ENCODE data around the gene CHCHD10.

Gene CHCHD10

DNA sequence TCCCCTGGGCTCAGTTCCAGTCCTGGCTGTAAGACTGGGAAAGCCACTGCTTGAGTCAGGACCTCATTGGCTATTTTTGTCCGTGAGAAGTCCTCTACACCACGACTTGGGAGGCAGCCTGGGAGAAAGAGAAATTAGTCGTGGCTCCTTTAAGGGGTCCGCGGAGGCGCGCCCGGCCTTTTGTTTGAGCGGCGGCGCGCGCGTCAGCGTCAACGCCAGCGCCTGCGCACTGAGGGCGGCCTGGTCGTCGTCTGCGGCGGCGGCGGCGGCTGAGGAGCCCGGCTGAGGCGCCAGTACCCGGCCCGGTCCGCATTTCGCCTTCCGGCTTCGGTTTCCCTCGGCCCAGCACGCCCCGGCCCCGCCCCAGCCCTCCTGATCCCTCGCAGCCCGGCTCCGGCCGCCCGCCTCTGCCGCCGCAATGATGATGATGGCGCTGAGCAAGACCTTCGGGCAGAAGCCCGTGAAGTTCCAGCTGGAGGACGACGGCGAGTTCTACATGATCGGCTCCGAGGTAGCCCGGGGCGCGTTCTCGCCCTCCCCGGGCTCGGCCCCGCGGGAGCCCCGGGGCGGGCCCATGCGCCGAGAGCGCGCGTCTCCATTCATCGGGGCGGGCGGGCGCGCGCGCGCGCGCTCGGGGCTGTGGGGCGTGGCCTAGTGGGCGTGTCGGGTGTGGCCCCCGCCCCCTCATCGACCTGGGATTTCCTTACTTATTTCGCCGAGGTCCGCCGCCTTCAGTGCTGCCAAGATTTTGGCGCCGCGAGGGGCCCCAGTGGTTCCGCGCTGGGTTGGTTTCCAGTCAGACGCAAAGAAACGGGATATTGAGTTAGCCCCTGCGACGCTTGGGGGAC is 19.2 kb upstream of the CHCHD10 start, which contains the start of gene SMARCB1:
TSS of gene SMARCB1 (plus strand) at position 215 of the 848 bp plus-strand sequence. CDS start at position 419, 204 bp downstream.
- DNase-seq, result peak; percentile 87

DNA sequence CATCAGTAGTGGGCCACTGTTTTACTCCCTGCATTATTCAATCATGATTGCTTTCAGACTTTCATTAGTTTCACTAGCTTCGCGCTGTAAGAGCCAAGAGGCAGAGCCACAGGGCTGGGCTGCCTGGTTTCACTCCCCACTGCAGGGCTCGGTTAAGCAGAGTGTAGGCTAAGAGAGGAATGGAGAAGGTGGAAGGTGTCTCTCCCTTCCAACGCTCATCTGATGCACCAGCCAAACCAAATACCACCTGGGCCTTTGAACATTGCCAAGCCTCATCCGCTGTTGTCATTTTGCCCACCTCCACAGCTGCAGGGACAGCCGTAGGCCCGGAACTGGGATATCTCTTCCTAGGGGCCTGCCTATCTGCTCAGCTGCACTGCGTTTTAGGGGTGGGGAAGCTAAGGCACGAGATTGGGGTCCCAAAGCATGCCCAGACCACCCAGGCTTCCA is 18.5 kb upstream of the CHCHD10 start:
- no peak for DNase-seq

DNA sequence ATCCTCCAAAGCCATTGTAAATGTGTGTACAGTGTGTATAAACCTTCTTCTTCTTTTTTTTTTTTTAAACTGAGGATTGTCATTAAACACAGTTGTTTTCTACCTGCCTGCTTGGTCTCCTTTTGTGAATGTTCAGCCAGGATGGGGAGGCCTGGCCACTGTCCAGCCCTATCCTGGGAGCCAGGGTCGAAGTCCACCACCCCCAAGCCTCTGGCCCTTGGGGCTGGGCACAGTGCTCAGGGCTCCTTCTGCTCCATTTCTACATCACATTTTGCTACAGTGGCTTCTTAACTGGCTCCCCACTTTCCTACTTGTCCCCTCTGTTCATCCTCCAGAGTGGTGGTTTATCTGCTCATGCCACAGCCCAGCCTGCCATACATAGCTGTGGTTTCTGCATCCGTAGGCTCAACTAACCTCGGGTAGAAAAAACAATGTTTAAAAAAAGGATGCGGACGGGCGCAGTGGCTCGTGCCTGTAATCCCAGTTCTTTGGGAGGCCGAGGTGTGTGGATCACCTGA is 16.5 kb upstream of the CHCHD10 start:
- no peak for DNase-seq

DNA sequence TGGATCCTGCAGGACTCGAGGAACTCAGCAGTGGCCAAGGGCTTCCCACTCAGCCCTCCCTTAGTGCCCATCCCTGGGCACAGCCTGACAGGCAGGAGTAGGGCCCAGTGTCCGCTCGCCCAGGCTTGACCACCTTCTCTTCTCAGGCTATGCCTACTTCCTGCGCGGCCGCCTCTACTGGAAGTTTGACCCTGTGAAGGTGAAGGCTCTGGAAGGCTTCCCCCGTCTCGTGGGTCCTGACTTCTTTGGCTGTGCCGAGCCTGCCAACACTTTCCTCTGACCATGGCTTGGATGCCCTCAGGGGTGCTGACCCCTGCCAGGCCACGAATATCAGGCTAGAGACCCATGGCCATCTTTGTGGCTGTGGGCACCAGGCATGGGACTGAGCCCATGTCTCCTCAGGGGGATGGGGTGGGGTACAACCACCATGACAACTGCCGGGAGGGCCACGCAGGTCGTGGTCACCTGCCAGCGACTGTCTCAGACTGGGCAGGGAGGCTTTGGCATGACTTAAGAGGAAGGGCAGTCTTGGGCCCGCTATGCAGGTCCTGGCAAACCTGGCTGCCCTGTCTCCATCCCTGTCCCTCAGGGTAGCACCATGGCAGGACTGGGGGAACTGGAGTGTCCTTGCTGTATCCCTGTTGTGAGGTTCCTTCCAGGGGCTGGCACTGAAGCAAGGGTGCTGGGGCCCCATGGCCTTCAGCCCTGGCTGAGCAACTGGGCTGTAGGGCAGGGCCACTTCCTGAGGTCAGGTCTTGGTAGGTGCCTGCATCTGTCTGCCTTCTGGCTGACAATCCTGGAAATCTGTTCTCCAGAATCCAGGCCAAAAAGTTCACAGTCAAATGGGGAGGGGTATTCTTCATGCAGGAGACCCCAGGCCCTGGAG is 15.7 kb upstream of the CHCHD10 start:
- no peak for DNase-seq

DNA sequence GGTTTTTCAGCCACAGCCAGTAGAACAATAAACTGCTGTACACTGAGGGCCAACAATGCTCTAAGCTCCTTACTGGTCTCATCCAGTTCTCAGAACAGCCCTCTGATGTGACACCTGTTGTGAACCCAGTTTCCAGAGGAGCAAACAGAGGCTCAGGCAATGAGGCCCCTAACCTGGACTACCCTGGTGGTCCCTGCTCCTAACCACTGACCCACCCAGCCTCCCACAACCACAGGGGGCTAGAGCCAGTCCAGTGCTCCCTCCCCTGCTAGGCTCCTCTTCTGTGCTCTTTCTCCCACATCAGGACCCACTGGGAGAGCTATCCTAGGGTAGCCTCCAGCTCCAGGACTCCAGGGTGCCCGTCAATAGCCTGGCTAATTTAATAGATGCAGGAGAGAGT is 14.9 kb upstream of the CHCHD10 start:
- DNase-seq, result no peak

DNA sequence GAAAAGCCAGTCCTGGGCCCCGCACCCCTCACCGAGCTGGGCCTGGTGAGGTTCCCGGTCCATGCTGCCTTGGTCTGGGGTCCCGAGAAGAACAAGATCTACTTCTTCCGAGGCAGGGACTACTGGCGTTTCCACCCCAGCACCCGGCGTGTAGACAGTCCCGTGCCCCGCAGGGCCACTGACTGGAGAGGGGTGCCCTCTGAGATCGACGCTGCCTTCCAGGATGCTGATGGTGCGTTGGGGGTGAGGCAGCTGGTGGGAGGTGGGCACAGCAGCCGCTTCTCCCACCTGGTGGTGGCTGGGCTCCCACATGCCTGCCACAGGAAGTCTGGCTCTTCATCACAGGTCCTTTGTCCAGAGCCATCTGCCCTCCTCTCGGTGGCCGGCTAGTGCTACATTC is 14.5 kb upstream of the CHCHD10 start:
- no peak for DNase-seq

DNA sequence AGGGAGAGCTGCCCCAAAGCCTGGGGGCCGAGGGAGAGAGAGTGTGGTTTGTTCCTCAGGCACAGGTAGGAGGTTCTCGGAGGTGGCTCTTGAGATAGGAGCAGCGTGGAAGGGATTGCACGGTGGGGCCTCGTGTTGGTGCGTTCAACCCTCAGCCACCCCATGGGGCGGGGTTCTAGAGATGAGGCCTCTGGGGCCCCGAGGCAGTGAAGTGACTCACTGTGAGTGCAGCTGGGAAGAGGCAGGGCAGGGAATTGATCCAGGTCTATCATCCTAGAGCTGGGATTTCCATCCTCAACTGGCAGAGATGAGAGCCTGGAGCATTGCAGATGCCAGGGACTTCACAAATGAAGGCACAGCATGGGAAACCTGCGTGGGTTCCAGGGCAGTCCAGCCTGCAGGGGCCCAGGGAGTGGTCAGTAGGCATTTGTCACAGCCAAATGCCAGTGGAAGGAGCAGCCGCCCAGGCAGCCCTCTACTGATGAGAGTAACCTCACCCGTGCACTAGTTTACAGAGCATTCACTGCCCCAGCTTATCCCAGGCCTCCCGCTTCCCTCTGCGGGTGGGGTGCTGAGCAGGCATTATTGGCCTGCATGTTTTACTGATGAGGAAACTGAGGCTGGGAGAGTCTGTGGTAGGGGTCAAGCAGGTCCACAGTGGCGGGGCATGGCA is 13.9 kb upstream of the CHCHD10 start:
- no peak for DNase-seq

DNA sequence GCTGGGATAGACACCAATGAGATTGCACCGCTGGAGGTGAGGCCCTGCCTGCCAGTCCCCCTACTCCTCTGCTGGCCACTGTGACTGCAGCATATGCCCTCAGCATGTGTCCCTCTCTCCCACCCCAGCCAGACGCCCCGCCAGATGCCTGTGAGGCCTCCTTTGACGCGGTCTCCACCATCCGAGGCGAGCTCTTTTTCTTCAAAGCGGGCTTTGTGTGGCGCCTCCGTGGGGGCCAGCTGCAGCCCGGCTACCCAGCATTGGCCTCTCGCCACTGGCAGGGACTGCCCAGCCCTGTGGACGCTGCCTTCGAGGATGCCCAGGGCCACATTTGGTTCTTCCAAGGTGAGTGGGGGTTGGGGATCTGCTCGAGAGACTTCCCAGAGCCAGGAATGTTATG is 13.3 kb upstream of the CHCHD10 start:
- no peak for DNase-seq

DNA sequence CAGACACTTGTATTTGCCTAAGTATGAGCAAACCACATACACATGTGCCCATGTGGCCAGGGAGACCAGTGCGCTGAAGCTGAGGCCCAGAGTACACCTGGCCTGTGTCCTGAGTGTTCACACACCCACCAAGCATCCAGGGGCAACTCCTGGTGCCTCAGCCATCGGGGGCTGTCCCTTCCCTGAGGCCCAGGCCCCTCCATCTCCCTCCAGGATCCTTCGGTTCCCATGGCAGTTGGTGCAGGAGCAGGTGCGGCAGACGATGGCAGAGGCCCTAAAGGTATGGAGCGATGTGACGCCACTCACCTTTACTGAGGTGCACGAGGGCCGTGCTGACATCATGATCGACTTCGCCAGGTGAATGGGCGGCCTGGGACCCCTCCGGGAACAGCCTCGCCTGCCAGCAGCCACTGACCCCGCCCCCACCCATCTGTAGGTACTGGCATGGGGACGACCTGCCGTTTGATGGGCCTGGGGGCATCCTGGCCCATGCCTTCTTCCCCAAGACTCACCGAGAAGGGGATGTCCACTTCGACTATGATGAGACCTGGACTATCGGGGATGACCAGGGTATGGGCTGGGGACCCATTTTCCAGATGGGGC is 12.5 kb upstream of the CHCHD10 start:
- no peak for DNase-seq

DNA sequence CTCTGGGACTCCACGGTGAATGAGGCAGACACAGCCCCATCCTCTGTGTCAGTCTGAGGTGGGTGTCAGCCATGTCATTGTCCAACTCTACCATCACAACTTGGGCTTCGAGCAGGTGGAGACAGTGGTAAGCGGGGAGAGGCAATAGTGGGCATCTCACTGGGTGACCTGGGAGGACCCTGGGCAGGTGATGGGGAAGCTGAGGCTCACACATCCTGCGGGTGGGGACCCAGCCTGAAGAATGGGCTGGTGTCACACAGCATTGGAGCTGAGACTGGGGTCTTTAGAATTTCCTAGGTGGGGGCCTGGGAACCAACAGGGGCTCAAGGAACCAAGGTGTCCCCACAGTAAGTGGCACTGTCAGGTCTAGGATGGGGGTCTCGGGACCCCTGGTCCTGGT is 12.0 kb upstream of the CHCHD10 start:
- DNase-seq, result no peak

DNA sequence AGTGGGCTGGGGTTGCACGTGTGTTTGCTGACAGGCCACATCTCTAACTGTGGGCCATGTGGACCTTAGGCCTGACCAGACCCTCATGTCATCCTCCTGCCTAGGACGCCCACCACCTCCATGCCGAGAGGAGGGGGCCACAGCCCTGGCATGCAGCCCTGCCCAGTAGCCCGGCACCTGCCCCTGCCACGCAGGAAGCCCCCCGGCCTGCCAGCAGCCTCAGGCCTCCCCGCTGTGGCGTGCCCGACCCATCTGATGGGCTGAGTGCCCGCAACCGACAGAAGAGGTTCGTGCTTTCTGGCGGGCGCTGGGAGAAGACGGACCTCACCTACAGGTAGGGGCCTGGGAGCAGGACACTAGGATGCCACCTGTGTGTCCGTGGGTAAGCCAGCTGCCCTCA is 11.3 kb upstream of the CHCHD10 start:
- no peak for DNase-seq

DNA sequence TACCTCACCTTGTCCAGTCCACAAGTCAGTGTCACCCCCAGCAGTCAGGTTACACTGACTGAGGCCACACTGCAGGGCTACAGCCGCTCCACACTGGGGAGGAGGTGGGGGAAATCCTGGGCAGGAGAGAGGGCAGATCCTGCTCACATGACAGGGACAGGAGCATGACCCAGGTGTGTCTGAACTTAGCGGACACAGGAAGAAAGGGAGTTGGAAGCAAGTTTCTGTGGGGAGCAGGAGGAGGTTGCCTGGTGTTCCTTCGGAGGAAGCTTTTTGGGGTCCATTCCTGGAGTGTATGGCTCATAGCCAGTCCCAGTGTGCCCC is 10.8 kb upstream of the CHCHD10 start:
- DNase-seq, result no peak

DNA sequence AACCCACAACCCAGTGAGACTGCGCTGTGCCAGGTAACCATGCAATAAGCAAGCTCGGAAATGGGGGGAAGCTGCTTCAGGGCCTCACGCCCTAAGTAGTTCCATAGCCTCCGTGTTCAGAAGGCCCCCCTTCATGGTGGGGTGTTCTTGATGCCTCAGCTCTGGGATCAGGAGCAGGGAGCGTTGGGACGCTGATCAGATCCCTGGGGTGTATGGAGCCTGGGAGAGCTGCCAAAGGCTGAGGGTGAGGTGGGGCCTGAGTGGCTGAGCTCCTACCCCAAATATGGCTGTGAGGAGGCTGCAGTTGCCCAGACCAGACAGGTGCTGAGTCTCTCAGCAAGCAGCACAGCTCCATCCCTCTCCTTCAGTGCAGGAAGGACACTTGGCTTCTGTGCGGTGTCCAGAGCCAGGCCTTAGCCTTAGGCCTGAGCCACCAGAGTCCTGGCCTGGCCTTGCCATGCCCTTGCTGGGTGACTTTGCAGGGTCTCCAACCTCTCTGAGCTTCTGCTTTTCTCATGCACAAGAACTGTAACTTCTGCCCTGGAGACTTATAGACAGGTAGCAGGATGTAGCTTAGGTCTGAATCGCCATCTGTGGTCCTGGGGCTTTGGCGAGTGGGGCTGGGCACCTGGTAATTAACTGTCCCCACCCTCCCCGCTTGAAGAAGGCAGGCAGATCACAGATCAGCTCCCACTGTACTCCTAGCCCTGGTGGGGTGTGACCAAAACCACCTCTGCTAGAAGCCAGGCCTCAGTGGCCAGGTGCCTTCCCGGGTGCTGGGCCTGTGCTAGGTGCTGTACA is 10.2 kb upstream of the CHCHD10 start:
- no peak for DNase-seq

DNA sequence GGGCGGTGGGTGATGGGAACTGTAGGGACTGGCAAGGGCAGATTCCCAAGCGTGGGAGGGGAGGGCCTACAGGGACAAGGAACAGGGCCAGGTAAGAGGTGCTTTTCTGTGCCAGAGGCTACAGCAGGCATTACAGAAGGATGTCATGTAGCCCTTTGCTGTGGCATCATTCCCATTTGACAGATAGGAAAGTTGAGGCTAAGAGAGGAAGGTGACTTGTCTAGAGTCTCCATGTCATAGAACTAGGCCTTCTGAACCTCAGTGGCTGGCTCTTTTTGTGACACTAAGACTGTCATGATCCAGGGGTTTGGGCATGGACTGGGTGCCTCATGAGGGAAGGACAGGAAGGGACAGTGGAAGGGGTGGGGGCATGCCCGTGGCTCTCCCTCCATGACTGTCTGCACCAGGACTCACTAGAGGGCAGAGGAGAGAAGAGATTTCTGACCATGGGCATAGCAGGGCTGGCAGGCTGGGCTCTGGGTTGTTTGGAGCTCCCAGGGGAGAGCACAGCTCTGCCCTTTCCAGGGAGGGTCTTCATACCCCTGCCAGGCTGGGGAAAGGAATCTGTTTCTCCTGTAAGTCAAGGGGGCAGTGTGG is 8.1 kb upstream of the CHCHD10 start:
- no peak for DNase-seq

DNA sequence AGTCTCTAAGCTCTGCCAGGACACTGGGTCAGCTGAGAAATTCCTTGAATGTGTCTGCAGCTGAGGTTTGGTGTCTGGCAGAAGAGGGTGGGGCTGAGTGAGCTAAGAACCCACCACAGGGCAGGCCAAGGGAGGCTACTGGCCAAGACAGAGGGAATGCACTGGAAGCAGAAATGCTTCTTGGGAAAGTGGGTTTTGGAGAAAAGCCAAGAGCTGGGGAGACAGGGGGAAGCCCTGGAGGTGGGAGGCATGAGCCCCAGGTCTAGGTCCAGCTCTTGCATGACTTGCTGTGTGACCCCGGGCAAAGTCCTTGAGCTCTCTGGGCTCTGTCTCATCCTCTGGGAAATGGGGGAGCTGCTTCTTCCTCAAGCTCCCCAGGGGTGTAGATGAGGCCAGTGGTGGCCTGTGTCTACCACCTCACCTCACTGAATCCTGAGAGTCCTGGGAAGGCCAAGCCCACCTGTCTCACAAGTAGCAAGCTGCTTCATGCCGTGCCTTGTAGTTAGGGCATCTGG is 7.2 kb upstream of the CHCHD10 start:
- DNase-seq, result no peak

DNA sequence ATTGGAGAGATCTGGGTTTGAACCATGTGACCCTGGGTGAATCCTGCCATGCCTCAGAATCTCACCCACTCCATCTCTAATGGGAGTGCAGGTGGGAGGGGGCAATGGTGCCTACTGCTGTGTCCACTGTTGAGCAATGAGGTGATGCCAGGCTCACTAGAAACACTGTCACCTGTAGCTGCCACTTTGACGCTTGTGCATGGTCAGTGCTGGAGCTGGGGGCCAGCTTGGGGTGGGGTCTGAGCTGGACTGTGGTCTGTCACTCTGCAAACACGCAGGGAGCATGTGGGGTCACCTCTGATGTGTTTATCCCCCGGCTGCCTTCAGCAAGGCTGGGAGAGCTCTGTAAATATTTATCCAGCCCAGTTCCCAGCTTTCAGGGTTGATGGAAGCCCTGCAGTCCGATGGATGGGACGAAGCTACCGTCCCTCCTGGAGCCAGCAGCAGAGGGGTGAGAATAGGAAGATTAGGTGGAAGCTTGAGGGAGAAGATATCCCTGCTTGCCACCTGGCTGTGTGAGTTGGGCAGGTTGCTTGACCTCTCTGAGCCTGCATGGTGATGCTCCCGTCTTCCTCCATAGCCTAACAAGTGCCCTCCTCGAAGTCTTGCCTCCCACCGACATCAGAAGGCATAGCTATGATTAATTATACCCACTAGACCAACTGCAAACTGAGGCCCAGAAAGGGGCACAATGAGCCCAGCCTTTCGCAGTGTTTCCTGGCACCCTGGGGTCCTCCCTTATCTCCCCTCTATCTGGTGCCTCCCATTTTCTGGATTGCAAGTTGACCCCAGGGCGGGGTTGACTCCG is 6.5 kb upstream of the CHCHD10 start:
- DNase-seq, result no peak

DNA sequence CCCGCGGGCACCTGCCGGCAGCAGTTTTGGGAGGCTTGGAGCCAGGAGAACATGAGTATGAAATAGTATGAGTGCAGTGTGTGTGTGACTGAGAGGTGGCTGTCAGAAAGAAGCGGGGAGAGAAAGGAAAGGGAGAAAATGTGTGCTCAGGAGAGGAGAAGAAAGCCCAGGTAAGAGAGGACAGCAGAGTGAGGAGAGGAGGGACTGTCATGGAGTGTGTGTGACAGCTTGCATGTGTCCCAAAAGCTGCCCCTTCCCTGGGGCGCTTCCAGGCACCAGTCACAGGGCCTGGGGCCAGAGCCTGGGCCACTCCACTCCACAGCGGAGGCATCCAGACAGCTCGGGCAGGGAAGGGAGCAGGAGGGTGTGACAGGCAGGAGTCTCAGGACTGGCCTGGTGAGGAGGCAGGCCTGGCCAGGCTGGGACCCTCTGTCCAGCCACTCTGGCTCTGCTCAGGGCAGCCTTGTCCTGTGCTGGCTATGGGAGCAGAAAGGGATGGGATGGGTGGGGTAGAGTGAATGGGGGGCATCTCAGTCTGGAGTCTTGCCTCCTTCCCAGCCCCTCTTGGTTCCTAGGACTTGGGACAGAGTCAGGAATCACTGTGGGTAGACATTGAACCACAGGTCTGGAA is 5.8 kb upstream of the CHCHD10 start:
- DNase-seq, result no peak

DNA sequence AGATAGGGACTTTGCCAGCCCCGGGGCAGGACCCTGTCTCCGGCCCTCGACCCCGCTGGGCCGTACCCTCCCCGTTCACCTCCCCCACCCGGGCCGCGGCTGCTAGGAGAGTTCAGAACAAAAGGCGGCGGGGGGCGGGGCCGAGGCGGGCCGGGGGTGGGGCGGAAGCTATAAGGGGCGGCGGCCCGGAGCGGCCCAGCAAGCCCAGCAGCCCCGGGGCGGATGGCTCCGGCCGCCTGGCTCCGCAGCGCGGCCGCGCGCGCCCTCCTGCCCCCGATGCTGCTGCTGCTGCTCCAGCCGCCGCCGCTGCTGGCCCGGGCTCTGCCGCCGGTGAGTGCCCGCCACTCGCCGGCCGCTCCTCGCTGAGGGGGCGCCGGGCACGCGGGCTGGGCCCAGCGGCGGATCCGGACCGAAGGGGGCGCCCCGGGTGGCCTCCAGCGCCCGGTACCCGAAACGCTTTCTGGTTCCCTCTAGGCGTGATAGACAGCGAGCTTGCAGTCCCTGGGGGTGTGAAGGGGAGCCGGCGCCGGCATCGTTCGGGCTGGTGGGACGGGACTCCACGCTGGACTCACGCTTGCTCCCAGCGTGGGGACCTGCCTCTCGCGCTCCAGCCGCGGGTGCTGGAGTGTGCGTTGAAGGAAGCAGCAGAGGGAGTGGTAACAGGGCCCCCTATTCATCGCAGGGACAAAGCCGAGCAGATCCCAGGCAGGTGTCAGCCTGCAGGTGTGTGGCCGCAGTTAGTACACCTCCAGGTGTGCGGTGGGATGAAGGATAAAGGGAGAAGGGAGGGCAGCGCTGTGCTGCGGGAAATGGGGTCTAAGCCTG is 5.1 kb upstream of the CHCHD10 start, which contains the start of gene MMP11:
TSS of gene MMP11 (plus strand) at position 201 of the 825 bp plus-strand sequence. CDS start at position 223, 22 bp downstream.
- DNase-seq, result peak; percentile 35

DNA sequence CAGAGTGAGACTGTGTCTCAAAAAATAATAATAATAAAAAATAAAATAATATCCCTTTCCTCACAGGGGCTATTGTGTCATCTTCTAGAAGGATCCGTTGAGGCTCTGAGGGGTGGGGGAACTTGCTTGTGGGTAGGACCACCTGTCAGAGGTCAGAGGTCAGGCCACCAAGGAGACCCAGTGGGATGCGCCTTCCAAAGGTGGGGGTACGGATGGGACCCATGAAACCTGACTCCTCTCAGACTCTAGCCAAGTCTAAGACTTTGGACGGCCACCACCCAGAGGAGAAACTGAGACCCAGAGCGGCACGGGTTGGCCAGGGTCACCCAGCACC is 4.5 kb upstream of the CHCHD10 start:
- DNase-seq, result no peak
